Uterus (tissue), 2 donors: Measurements from ENCODE around the gene MED12.

ENCODE experiments used
- POLR2A ChIP-seq, 2 donors: fragments of 450-650 bp; IDR thresholded peaks; one replicate each; pipeline ENCODE4 v1.6.1; 2016; ENCODE audit warnings: antibody characterized with exemption in 2 of 2, mild to moderate bottlenecking in 1 of 2, moderate library complexity in 1 of 2
- TF ChIP-seq, protein P1 (sequence below), 4 experiments: fragments of 200-600 bp in 2 of 4; fragments of 450-650 bp in 2 of 4; sonication (generic) in 2 of 4; IDR thresholded peaks; one replicate each; pipeline ENCODE4 v1.5.1; 2016 to 2019; ENCODE audit warnings: antibody characterized with exemption in 4 of 4, mild to moderate bottlenecking in 2 of 4, moderate library complexity in 1 of 4

DNA sequence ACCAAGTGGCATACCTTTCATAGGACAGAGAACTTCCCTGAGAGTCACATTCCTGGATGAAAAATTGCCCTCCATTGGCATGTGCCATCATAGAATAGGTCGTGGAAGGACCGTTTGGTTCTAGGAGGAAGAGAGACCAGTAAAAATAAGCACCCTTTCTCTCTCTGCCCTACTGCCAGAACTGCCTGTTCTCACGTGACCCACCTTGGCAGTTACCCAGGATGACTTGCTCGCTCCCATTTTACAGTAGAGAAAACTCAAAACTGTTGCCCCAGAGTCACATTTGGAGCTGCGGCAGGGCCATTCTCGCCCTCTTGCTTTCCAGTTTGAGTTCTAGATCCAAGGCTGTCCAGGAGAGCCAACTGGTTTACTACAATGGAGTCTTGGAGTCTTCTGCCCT, 25.1 kb downstream of the MED12 start:
- TF ChIP-seq, protein P1, sequence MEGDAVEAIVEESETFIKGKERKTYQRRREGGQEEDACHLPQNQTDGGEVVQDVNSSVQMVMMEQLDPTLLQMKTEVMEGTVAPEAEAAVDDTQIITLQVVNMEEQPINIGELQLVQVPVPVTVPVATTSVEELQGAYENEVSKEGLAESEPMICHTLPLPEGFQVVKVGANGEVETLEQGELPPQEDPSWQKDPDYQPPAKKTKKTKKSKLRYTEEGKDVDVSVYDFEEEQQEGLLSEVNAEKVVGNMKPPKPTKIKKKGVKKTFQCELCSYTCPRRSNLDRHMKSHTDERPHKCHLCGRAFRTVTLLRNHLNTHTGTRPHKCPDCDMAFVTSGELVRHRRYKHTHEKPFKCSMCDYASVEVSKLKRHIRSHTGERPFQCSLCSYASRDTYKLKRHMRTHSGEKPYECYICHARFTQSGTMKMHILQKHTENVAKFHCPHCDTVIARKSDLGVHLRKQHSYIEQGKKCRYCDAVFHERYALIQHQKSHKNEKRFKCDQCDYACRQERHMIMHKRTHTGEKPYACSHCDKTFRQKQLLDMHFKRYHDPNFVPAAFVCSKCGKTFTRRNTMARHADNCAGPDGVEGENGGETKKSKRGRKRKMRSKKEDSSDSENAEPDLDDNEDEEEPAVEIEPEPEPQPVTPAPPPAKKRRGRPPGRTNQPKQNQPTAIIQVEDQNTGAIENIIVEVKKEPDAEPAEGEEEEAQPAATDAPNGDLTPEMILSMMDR (IDR thresholded peaks at IDR 0.05) = no peak
- TF ChIP-seq POLR2A (IDR thresholded peaks at IDR 0.05) = no peak
